Limb (tissue), 2 donors: ENCODE results near the gene HIGD1A.

ENCODE experiments used
- DNase-seq, 2 donors: peaks; one replicate each; pipeline ENCODE4 v3.0.0-alpha.2; 2016; ENCODE audit errors: extremely low spot score in 2 of 2

HIGD1A gene

DNA sequence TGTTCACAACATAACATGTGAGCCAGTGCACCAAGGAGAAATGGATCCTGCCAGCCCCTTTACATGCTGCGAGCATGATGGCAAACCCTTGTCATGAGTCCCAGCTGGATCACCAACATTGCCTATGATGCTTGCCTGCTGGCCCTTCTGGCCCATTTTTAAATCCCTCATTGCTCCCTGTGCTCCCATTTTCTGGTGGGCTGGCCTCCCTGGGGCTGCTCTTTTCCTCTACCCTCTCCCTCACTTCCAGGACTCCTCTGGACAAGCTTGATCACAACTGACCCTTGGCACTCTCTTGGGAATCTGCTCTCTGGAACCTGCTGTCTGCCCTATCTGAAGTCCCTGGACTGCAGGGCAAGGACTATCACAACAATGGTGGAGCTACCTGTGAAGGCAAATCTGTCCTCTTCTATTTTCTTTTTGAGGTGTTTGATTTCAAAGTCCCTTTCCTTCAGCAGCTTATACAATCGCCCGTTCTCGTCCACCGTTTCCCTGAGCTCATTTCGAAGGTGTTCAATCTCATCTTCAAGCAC lies 47.5 kb downstream of the HIGD1A start:
- DNase-seq: no peak

DNA sequence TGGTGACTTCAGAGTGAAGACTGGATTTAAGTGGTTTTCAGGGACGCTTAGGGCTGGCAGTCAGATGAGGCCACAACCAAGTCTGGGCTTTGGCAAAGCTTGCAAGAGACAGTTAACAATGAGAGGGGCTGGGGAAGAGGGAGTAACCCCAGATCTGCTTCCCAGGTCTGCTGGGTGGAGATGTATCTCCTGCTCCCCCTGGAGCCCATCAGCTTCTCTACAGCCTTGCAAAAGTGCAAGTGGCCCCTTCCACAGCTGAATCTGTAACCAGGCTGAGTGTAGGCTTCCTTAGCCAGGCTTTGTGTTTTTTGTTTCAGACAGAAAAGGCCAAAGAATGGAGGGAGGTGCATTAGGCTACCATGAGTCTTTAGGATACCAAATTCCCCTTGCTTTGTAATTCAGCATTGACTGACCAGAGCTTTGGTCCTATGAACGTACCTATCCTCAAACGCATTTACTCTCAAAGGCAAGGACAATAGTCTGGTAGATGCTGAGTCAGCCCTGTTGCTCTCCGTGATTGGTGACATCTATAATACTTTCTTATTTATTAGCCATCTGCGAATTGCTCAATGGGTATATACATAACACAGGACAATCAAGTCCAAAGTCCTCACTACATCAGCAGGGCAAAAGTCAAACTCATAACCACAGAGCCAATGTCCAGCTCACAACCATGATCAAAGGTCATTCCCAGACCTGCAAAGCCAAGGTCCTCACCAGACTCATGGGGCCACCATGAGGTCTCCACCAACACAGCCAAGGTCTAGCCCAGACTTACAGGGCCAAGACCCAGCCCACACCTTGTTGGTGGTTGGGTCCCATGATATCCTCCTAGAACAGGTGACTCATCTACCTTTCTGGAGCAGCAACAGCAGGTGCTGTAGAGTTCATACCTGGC lies 48.4 kb downstream of the HIGD1A start:
- no peak for DNase-seq

DNA sequence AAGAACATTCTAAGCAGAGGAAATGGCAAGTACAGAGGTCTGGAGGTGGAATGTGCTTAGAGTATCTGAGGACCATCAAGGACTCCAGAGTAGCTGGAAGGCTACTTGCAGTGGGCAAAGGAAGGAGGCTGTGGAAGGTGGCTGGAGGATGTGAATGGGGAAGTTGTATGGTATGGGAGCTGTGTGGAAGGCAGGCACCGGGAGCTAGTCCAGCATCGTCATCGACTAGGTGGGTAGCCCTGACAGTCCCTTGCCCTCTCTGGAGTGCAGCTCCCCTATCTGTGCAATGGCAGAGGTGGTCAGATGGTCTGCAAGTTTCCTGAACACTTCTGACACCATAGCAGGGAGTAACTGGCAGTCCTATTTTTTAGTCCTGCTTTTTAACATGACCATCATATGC lies 50.5 kb downstream of the HIGD1A start:
- no peak for DNase-seq

DNA sequence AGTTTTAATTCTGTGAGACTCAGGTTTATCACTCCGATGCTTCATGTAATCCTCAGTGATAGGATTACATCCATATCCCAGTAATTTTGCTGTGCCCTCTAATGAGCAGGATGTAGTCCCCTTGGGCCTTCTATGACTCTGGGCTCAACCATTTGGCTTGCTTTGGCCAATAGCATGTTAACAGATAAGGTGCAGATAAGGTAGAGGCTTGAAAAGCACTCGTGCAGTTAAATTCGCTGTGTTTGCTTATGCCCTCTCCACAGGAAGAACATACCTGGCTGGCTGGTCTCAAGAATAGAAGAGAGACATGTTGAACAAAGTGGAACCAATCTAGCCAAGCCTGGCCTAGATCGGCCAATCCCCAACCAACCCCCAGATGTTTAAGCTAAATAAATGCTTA lies 51.3 kb downstream of the HIGD1A start:
- DNase-seq: no peak

DNA sequence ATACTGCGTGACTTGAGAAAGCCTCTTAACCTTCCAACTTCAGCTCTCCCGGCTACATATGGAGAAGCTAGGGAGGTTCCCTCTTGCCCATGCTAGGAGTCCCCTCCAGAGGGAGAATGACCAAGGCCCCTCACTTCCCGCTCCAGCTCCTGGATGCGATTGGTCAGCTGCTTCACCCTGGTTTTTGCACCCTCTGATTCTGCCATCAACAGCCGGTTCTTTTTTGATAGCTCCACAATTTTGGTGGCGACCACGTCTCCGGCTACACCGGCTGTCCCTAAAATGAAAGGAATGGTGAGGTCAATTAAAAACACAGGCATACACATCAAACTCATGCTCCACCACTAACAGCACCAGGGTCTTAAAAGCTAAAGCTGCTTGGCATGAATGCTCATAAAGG lies 51.8 kb downstream of the HIGD1A start:
- DNase-seq: no peak

DNA sequence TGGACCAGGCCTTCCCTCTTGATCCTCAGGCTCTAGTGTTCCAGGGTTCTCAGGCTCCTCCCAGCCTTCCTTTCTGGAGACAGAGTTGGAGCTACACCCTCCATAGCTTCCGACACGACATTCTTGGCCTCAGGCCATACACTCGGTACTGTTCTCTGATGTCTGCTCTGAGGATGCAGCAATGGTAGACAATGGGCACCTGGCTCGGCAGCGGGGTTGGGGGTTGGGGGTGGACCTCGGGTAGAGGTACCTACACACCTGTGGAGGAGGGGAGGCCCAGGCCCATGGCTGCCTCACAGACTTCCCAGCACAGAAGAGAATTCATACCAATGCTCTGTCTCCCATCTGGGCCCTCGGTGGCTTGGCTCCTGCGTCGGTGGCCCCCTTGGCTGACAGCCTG lies 52.7 kb downstream of the HIGD1A start:
- DNase-seq: no peak

DNA sequence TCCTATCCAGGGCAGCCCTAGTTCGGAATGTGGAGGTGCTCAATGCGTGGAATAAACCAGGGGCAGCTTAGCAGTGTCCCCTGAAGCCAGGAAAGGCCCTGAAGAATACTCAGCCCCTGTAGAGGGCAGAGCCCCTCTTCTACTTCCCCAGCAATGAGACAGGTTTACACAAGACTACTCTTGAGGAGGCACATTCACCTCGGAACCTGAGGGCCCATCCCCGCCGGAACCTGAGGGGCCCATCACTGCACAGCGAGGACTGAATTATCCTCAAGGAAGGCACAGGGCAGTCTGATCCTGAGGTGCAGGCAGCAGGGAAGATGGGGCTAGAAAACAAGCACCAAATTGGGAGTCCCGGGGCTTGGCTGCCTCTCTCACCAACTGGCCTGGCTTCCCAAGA lies 53.5 kb downstream of the HIGD1A start:
- no peak for DNase-seq

DNA sequence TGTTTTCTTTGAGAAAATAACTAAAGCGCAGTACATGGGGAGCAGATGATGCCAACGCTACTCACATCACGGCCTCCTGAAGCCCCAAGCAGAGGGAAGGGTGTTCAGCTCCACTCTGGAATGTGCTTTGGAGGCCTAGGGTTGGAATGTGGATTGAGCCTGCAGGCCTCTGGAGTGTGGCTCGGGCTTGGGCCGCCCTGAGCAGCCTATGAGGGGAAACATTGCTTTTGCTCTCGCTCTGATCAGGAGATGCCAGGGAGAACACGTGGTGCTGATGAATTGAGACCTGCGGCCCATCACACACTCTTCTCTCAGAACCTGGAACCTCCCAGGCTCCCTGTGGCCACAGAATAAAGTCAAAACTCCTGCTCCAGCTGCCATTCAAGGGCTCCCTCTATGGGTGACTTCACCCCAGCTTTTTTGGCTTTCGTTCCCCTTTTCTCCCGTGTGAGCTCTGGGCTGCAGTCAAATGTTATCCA lies 54.5 kb downstream of the HIGD1A start:
- no peak for DNase-seq

DNA sequence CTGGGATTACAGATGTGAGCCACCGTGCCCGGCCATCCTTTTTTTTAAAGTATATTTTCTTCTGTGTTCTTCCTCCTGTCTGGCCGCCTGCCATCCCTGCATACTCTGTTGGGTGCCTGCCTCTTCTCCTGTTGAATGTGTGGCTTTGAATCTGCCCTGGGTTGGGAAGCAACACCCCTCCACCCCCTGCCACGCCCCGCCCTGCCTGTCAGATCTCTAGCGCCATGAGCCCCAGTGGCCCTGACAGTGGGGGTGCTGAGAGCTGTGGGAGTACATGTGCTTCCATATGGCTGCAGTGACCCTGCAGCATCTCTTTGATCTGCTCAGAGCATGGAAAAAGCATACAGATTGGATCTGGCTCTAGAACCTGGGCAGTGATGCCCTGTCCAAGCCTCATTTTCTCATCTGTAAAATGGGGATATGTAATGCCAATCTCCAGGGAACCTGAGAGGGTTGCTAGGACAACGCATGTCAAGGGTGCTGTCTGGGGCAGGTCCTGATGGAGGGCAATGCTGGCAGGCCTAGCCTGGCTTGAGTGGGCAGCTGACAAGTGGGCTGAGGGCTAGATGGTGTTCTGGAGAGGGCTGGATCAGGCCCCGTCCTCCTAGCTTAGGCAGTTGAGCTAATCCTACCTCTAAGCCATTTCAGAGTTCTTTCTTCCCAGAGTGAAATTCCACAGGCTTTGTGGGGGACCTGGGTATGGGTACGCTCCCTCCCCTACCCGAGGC lies 55.1 kb downstream of the HIGD1A start:
- DNase-seq: no peak

DNA sequence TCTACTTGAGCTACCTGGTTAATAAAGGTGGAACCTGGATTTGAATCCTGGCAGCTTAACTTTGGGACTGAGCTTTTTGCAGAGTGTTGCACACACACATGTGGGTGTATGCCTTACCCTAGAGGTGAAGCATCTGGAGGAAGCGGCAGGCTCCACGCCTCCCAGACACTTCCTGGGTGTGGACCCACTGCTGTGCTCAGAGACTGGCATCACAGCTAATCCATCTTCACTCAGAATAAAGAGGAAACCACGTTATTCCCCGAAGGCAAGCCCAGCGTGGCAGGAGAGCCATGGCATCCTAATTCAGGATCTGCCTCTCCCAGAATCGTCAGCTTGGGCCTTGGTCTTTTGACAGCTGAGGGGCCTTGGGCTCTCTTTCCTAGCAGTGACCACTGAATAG lies 56.7 kb downstream of the HIGD1A start:
- no peak for DNase-seq

DNA sequence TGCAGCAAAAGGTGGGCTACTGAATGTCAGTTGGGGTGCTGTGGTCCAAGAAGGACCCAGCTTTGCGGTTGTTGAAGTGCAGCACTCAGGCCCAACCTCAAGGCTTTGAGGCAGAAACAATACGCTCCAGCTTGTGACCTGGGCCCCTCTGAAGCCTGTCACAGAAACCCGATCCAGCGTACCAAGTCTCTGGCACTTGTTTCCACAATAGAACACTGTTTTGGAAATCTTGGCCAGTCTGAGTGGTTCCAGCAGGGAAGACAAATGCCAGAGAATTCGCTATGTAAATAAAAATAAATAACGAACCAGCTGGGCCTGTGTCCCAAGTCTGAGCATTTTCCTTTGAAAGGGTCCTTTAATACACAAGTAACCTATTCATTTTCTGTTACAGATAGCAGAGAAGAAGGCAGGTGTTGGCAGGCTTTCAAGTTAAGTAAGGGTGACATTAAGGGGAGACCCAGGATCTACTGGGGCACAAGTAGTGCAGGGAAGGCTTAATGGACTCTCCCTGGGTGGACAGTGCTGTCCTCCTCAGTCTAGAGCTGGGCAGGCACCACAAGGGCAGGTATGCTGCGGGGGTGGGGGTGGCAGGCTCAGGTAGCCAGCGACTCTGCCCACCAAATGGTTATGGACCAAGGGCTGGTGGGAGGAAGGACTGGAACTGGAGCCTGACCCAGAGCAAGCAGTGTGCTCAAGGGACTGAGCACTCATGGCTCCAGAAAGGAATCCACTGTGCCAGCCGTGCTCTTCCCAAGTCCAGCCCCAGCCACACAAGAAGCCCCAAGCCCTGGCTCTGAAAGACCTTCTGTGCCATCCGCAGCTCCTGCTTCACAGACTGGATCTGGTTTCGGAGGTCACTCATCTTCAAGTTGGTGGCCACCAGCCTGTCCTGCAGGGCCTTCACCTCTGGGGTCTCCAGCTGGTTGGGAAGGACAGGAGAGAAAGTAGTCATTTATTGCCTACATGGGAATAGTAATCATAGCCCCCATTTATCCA lies 57.5 kb downstream of the HIGD1A start:
- peak in 1 of 2 donors; percentile 21 for DNase-seq

DNA sequence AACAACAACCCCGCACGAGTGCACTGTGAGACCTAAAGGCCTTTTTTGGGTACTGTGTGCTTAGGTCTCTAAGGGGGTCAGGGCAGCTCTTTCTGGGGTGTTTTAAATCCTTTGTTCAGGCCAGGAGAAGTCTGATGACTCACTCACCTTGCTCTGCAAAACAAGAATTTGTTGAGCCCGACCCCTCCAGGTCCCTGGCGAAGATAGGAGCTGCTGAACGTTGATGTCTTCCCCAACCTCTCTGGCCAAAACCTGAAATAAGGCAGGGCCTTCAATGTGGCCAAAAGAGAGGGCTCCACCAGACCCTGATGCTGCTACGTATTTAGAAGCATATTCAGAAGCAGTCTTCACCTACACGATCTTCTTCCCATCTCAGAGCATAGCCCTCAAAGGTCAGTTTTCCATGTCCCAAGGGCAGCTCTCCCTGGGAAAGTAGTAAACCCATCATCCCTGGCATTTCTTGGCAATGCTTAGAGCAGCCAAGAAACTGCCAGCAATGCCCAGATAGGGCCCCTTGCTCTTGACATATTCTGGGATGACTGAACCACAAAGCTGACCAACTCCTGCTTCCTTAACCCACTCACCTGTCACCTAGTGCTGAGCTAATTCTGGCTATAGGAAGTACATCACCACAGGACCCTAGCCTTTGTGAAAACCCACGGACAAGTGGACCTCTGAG lies 58.4 kb downstream of the HIGD1A start:
- no peak for DNase-seq

DNA sequence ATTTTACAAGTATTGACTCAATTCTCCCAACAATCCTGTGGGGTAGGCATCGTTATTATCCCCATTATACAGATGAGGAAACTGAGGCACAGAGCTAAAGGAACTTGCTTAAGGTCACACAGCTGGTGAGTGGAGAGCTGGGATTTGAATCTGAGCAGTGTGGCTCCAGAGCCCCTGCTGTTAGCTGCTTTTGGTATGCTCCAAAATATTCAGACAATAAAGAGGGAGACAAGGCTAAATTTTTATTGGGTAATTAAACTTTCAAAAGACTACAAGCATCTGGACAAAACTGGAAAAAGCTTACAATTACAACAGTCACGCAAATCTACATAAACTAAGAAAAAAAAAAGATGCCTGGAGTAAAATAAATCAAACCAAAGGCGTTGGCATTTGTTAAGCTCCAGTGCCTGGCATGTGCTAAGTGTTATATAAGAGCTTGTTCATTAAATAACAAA lies 59.0 kb downstream of the HIGD1A start:
- DNase-seq: no peak

DNA sequence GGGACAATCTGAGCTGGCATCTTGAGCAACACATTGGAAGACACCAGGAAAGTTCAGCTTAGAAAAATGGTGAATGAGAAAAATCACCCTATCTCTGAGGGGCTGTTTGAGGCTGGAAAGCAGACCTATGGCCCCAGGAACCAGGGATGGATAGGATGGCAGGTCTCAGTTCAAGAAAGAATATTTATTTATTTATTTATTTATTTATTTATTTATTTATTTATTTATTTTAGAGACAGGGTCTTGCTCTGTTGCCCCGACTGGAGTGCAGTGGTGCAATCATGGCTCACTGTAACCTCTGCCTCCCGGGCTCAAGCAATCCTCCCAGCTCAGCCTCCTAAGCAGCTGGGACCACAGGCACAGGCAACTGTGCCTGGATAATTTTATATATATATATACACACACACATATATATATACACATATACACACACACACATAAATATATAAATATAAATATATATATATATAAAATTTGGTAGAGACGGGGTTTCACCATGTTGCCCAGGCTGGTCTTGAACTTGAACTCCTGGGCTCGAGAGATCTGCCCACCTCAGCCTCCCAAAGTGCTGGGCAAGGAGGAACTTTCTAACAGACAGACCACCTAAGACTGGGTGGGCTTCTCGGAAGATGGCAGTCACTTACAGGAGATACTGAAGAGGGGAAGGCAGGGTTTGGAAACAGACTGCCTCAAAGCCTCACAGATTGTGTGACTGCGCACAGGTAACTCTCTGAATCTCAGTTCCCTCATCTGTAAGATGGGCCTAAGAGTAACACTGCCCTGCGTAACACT lies 60.9 kb downstream of the HIGD1A start:
- DNase-seq: no peak

DNA sequence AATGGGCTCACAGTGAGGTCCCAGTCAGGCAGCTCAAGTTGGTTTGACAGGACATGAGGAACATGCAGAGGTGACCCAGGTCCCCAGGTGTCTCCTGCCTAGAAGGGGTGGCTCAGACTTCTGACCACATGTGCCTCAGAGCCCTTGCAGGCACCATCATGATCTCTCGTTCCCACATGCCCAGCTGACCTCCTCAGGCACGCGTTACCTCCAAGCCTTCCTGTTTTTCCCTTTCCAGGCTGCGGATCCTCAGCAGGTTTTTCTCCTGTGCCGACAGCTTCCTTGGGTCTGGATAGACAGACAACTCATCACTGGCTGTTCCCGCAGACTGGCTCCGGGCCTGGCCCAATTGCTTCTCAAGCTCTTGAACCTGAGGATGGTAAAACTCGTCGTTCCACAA lies 61.6 kb downstream of the HIGD1A start:
- no peak for DNase-seq

DNA sequence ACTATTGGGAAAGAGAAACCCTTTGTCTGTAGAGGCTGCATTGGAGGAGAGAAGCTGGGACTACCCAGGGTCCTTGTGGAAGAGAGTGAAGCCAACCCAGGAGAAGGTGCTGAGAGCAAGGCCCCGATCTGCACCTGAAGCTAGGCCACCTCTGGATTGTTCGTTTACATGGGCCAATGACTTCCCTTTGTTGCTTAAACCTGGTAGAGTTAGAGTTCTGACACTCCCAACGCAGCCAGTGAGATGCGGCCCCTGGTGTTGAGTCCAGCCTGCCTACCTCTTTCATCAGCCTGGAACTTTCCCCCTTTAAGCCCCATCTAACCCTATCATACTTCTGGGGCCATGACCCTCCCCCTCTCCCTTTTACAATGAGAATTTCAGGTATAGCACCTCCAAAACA lies 62.0 kb downstream of the HIGD1A start:
- no peak for DNase-seq

DNA sequence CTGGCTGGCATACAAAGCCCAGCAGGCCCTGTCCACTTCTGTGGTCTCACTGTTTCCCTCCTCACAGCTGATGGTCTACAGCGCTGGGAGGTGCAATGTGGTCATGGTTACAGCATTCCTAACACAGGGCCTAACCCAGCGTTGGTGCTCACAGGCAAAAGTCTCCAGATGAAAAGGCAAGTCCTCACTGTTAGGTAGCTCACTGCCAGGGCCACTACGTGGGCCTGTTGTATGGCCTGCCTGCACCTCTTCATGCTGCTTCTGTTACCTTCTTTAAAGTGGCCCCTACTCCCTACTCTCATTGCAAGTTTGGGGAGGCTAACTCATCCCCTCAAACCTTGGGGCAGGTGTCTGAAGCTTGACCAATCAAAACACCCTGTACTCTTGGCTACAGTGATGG lies 62.5 kb downstream of the HIGD1A start:
- DNase-seq: no peak

DNA sequence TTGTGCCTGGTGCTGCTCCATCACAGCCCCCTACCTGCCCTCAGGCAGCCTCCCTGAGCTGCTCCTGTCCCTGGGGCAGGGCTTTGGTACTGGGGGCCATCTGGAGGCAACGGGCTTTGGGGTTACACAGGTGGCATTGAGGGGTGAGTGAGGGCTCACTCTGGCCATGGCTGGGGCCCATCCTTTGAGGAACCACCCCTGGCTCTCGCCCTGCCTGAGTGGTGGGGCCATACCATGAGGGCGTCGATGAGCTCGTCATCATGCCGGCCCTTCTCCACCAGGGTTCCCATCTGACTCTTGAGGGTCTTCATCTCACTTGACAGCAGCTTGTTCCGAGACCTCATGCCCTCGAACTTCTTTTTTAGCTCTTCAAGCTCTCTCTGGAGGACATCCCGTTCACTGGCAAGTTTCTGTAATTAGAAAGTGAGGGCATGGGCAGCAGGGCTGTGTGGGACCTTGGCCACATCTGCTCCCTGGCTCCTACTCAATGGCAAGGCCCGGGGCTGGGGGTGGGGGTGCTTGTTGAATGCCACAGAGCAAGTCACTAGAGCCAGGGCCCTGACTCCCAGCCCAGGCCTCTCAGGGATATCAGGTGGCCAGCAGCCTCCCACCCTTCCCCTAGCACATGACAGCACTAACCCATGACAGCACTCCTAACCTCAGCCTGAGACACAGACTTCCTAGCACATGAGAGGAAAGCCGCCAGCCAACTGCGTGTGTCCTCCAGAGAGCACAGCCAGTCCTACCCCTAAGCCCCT lies 64.7 kb downstream of the HIGD1A start:
- no peak for DNase-seq

DNA sequence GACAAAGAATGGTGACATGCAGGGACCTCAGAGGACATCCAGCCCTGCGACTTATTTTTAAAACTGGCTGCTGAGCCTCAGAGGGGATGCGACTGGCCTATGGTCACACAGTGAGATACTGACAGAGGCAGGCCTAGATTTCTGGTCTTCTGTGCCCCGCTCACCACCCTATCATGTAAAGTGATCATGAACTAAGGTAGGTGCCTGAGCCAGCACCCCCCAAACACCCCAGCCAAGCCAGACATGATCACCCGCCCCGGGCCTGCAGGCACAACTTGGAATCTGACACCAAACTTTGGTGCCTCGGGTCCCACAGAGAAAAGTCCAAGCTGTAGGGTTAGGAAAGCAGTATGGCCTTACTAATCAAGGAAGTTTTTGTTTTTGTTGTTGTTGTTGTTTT lies 67.8 kb downstream of the HIGD1A start:
- DNase-seq: no peak
